Erythroblast (primary cell): Measurements from ENCODE around the gene ANKMY1.
"Not testable (repeated sequence)": the region's sequence is repeated elsewhere in the genome, so short reads cannot be mapped to it uniquely, and the experiment has no call there.

Experiments
- DNase-seq, 2 experiments: peaks; one replicate each; lab custom pipeline; 2025; lab: John Stamatoyannopoulos, UW
- GATA1 ChIP-seq: IDR thresholded peaks from 2 replicates; pipeline ENCODE4 v1.6.1; 2011; ENCODE audit warnings: low read depth, mild to moderate bottlenecking, control low read depth, low read length, moderate library complexity
- POLR2A ChIP-seq: IDR thresholded peaks from 2 replicates; pipeline ENCODE4 v1.6.1; 2011; ENCODE audit warnings: mild to moderate bottlenecking, low read length

Gene ANKMY1

DNA sequence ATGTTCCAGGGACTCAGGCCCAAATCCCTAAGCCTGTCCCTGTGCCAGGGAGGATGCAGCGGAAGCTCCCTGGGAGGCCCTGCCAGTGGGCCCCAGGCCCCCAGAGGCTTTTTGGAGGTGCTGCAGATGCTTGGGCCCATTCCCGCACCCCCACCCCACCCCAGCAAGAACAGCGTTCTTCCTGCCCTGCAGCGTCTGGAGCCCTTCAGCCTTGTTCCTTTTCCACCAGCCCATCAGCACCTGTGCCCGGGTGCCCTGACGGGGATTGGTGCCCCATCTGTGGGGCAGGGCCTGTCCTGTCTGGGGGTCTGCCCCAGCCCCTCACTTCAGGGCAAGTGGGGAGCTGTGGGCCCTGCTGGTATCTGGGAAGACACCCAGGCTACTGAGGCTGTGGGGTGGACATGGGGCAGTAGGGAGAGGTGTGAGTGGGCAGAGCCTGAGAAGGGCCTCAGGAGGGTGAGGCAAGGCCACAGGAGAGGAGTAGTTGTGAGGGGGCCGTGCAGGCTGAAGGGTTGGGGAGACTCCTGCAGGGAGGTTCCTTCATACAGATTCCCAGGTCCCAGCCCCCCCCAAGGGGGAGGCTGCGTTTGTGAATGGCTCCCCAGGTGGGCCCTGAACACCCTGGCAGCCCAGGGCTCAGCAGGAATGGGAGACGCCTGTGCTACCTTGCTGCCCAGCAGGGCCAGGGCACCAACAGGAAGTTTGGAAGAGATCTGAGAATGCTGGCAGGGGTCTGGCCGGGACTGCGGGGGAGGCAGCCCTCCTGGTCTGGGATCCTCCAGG lies 12.9 kb upstream of the ANKMY1 start:
- DNase-seq = no peak
- TF ChIP-seq GATA1 (no peak), POLR2A (no peak)

DNA sequence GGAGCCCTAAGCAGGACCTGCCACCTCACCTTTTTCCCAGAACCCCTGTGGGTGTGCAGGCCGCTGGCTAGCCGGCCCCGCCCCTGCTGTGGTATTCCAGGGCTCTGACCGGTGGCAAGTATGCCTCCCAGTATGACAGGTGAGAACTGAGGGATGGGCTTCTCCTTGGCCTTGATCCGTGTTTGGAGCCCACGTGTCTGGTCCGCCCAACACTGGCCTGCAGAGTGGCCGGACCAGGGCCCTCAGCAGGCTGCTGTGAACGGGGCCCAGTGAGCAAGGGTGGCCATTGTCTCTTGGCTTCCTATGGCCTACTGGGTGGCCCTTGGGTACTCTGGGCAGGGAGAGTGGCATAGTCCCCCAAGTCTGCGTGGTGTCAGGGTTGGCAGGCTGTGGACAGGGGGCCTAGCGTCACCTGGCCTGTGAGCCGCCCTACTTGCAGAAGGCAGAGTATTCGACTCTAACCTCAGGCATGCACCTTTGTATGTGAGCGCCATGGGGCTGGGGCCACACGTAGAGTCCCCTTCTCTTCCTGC lies 12.3 kb upstream of the ANKMY1 start:
- no peak for TF ChIP-seq GATA1
- TF ChIP-seq POLR2A = no peak
- DNase-seq = no peak

- TF ChIP-seq GATA1 = no peak
- no peak for TF ChIP-seq POLR2A
- DNase-seq = no peak
Observed at GRCh38 chr2:240569523-240569997, 11.8 kb upstream of the ANKMY1 start.

- DNase-seq = peak; percentile 84 to 90
- TF ChIP-seq POLR2A (no peak), GATA1 (no peak)
Observed at GRCh38 chr2:240568678-240569522, 11.1 kb upstream of the ANKMY1 start.

DNA sequence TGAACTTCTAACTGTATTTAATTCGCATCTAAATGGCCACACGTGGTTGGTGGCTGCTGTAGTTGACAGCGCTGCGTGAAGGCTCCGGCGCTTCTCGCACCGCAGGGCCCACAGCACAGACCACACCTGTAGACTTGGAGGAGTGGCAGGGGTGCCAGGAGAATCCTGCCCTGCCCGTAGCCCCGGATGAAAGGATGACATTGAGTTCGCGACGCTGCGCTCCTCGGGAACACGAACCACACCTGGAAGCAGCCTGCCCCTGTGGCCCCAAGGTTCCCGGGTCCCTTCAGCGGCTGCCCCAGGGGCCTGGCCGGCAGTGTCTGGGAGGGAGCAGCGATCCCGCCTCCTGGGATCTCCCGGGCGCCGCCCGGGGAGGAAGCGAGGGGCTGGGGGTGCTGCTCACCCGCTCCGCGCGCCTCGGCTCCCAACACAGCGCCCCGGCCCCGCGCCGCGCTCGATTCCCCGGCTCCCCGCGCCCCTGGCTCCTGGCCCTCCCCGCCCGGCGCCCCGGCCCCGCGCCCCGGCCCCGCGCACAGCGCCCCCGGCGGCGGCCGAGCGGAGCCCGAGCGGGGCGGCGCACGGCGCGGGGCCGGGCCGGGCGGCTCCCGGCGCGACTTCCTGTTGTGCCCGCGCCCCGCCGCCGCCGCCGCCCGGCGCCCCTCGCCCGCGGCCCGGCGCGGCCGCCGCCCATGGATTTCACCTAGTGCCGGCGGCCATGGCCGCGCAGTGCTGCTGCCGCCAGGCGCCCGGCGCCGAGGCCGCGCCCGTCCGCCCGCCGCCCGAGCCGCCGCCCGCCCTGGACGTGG lies 10.3 kb upstream of the ANKMY1 start, which contains the start of gene RNPEPL1:
RNPEPL1 (plus strand) TSS at position 613 of the 806 bp plus-strand sequence; CDS start at position 716, 103 bp downstream.
- TF ChIP-seq GATA1 = no peak
- TF ChIP-seq POLR2A = peak; percentile 30
- DNase-seq = peak; percentile 76 to 89

DNA sequence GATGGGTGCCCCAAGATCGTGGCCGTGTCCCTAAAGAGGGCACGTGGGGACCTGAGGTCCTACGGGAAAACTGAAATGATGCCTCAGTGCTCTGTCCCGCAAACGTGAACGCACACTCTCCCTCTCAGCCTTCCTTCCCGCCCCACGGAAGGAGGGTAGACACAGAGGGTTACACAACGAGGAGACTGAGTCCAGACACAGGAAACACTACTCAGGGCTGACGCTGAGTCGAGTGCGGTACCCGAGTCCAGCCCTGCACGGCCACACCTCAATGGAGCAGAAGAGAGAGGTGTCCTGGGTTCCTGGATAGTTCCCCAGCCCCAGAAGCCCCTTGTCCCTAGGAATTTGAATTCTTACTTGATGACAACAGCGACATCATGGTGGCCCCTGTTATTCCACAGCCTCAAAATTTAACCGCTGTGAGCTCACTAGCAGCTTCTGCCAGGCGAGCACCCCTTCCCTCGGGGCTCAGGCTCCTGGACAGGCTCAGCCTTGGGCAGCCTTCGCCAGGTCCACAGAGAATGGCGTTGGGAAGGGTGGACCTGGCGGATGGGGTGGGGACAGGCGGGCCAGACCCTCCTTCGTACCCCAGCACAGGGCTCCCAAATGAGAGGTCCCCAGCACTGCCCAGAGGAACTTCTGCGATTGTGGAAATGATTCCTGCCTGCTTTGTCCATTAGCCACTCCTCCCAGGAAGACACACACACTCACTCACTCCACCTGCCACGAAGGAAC lies 9.5 kb upstream of the ANKMY1 start:
- TF ChIP-seq POLR2A = no peak
- TF ChIP-seq GATA1 = no peak

GRCh38 chr2:240566203-240567136 lies 8.7 kb upstream of the ANKMY1 start:
- TF ChIP-seq GATA1 = no peak
- peak; percentile 27 for TF ChIP-seq POLR2A
- peak; percentile 96 to 98 for DNase-seq

More for the DNA sequence above, 9.5 kb upstream of the ANKMY1 start:
- DNase-seq = peak; percentile 46 to 61

- TF ChIP-seq GATA1 (peak; percentile 80), POLR2A (peak; percentile 73)
- peak; percentile 97 to 98 for DNase-seq
Observed at GRCh38 chr2:240565333-240566202, 7.8 kb upstream of the ANKMY1 start.

DNA sequence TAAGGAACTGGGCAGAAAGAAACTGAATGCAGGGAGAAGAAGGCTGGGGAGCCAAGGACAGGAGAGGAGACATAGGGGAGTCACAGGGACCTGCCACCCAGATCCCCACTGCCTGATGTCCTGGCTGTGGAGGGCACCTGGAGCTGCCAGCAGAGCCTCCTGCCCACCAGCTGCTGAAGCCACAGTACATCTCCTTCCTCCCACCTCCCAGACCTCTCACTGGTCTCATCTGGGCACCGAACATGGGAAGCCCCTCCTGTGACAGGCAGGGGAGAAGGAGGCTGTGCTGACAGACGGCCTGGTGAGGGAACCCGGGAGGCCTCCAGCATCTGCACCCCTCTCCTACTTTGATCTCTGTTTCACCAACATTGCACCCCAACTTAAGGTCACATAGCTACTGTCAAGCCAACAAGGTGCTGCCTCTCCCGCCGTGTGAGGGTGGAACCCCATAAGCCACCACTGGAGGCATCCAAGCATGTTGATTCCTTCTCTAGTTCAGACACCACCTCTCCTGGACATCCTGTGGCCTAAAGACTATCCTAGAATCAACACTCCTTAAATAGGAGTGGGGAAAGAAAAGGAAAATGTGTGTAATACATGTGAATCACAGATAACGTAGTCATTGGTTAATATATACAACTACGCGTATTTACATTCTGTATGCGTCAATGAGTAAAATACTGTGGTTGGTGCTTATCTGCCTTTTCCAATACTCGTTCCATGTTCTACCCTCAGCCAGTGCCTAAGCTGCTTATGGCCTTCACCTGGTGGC lies 7.0 kb upstream of the ANKMY1 start:
- DNase-seq = peak; percentile 78 to 82
- TF ChIP-seq POLR2A (peak; percentile 60), GATA1 (no peak)

- DNase-seq = peak in 1 of 2 experiments; percentile 55
- TF ChIP-seq POLR2A (no peak), GATA1 (no peak)
Observed at GRCh38 chr2:240563951-240564560, 6.3 kb upstream of the ANKMY1 start.

DNA sequence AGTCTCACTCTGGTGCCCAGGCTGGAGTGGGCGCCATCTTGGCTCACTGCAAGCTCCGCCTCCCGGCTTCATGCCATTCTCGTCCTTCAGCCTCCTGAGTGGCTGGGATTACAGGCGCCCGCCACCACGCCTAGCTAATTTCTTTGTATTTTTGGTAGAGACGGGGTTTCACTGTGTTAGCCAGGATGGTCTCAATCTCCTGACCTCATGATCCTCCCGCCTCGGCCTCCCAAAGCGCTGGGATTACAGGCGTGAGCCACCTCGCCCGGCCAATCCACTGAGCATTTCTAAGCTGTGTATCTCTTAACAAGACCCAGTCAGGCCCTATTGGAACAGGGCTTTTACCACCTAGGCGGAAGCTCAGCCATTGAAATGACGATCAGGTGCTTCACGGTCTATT lies 5.4 kb upstream of the ANKMY1 start:
- not testable (repeated sequence) for DNase-seq
